Measurements from ENCODE around the gene RUFY2.

DNA sequence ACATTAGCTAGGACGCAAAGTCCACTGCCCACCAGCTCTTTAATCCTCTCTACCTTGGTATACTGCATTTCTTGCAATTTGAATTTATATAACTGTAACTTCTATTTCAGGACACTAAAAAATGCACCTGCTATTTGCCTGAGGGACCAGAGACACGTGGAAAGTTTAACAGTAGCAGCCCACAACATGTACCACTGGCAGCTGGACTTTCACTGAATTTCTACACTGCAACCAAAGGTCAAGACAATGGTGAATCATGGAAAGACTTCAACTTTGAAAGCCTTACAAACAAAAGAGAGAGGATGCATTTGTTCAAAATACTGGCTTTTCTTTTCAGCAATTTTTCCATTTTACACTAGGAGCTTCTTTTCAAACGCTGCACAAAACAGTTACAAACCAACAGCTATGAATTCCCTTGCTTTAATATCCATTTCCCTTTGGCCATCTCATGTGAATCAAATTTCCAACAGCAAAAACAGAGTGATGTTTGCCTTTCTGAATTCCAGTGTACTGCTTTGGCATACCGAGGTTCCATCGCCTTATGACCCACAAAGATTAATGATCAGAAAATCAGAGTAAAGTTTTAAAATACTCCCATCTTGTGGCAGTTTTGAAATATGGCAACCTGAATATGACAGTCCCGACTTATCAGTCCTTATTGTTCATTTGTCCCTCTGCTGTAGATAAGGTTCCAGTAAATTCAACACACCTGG is 105.1 kb downstream of the RUFY2 start:
- TF ChIP-seq POLR2AphosphoS5 (IDR thresholded peaks at IDR 0.05; ENCODE audit: low read depth) (no peak), EZH2 (IDR thresholded peaks at IDR 0.05; ENCODE audit: low read depth, unreplicated experiment) (no peak), STAT1 (IDR thresholded peaks at IDR 0.05; ENCODE audit: unreplicated experiment) (no peak), JUNB (IDR thresholded peaks at IDR 0.05; ENCODE audit: unreplicated experiment) (no peak), CREB1 (CRISPR knock-in tag; IDR thresholded peaks at IDR 0.05; ENCODE audit: low read depth) (no peak), EZH2phosphoT487 (IDR thresholded peaks at IDR 0.05; ENCODE audit: unreplicated experiment) (no peak), ZNF331 (CRISPR knock-in tag; IDR thresholded peaks at IDR 0.05; ENCODE audit: low read depth) (no peak), NANOG (IDR thresholded peaks at IDR 0.05; ENCODE audit: borderline replicate concordance) (no peak)
- TF ChIP-seq, protein P1, sequence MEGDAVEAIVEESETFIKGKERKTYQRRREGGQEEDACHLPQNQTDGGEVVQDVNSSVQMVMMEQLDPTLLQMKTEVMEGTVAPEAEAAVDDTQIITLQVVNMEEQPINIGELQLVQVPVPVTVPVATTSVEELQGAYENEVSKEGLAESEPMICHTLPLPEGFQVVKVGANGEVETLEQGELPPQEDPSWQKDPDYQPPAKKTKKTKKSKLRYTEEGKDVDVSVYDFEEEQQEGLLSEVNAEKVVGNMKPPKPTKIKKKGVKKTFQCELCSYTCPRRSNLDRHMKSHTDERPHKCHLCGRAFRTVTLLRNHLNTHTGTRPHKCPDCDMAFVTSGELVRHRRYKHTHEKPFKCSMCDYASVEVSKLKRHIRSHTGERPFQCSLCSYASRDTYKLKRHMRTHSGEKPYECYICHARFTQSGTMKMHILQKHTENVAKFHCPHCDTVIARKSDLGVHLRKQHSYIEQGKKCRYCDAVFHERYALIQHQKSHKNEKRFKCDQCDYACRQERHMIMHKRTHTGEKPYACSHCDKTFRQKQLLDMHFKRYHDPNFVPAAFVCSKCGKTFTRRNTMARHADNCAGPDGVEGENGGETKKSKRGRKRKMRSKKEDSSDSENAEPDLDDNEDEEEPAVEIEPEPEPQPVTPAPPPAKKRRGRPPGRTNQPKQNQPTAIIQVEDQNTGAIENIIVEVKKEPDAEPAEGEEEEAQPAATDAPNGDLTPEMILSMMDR (conservative IDR thresholded peaks at IDR 0.05; ENCODE audit: low read depth in 2 of 2), result peak; percentile 55 to 59
- TF ChIP-seq, protein P2, sequence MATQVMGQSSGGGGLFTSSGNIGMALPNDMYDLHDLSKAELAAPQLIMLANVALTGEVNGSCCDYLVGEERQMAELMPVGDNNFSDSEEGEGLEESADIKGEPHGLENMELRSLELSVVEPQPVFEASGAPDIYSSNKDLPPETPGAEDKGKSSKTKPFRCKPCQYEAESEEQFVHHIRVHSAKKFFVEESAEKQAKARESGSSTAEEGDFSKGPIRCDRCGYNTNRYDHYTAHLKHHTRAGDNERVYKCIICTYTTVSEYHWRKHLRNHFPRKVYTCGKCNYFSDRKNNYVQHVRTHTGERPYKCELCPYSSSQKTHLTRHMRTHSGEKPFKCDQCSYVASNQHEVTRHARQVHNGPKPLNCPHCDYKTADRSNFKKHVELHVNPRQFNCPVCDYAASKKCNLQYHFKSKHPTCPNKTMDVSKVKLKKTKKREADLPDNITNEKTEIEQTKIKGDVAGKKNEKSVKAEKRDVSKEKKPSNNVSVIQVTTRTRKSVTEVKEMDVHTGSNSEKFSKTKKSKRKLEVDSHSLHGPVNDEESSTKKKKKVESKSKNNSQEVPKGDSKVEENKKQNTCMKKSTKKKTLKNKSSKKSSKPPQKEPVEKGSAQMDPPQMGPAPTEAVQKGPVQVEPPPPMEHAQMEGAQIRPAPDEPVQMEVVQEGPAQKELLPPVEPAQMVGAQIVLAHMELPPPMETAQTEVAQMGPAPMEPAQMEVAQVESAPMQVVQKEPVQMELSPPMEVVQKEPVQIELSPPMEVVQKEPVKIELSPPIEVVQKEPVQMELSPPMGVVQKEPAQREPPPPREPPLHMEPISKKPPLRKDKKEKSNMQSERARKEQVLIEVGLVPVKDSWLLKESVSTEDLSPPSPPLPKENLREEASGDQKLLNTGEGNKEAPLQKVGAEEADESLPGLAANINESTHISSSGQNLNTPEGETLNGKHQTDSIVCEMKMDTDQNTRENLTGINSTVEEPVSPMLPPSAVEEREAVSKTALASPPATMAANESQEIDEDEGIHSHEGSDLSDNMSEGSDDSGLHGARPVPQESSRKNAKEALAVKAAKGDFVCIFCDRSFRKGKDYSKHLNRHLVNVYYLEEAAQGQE (IDR thresholded peaks at IDR 0.05; ENCODE audit: unreplicated experiment), result no peak
- TF ChIP-seq, protein P3, sequence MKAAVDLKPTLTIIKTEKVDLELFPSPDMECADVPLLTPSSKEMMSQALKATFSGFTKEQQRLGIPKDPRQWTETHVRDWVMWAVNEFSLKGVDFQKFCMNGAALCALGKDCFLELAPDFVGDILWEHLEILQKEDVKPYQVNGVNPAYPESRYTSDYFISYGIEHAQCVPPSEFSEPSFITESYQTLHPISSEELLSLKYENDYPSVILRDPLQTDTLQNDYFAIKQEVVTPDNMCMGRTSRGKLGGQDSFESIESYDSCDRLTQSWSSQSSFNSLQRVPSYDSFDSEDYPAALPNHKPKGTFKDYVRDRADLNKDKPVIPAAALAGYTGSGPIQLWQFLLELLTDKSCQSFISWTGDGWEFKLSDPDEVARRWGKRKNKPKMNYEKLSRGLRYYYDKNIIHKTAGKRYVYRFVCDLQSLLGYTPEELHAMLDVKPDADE (IDR thresholded peaks at IDR 0.05), result no peak

Data from GM23338 (cell line).